Tibial nerve (tissue), 3 donors: ENCODE results near the gene LCT.

Experiments
- POLR2A ChIP-seq, 2 donors: fragments of 450-650 bp; IDR thresholded peaks; one replicate each; pipeline ENCODE4 v1.6.1; 2017; ENCODE audit warnings: antibody characterized with exemption in 2 of 2, mild to moderate bottlenecking in 2 of 2, moderate library complexity in 2 of 2
- TF ChIP-seq, protein P1 (sequence below), 5 experiments: fragments of 200-600 bp in 3 of 5; fragments of 450-650 bp in 2 of 5; sonication (generic) in 3 of 5; IDR thresholded peaks; one replicate each; pipeline ENCODE4 v1.5.1; 2016 to 2019; ENCODE audit warnings: antibody characterized with exemption in 5 of 5, mild to moderate bottlenecking in 3 of 5, moderate library complexity in 2 of 5

DNA sequence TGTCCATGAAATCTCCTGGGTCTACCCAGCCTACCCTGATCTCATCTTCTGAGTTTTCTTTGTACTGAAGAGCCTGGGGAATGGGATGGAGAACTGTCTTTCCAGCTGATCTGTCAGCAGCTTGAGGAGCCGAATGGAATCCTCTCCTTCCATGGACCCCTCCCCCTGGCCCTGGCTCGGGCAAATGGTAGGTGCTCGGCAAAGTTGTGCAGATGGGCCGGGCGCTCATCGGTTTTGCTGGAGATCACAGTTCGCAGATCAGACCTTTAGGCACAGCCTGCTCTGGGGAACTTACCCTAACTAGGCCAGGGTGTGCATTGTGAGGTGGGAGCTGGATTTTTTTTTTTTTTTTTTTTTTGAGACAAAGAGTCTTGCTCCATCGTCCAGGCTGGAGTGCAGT, 40.4 kb downstream of the LCT start:
- TF ChIP-seq POLR2A (IDR thresholded peaks at IDR 0.05), result no peak
- TF ChIP-seq, protein P1, sequence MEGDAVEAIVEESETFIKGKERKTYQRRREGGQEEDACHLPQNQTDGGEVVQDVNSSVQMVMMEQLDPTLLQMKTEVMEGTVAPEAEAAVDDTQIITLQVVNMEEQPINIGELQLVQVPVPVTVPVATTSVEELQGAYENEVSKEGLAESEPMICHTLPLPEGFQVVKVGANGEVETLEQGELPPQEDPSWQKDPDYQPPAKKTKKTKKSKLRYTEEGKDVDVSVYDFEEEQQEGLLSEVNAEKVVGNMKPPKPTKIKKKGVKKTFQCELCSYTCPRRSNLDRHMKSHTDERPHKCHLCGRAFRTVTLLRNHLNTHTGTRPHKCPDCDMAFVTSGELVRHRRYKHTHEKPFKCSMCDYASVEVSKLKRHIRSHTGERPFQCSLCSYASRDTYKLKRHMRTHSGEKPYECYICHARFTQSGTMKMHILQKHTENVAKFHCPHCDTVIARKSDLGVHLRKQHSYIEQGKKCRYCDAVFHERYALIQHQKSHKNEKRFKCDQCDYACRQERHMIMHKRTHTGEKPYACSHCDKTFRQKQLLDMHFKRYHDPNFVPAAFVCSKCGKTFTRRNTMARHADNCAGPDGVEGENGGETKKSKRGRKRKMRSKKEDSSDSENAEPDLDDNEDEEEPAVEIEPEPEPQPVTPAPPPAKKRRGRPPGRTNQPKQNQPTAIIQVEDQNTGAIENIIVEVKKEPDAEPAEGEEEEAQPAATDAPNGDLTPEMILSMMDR (IDR thresholded peaks at IDR 0.05), result no peak
